ENCODE measurements around the gene TNS4.

- no peak for TF ChIP-seq CTCF (IDR thresholded peaks at IDR 0.05)
- TF ChIP-seq POLR2A (IDR thresholded peaks at IDR 0.05): no peak
Observed at GRCh38 chr17:40468560-40468959, 32.9 kb downstream of the TNS4 start.

Measured in lower leg skin (tissue), 3 donors.